ENCODE measurements around the gene CARMIL1.
"Not testable (repeated sequence)": the region's sequence is repeated elsewhere in the genome, so short reads cannot be mapped to it uniquely, and the experiment has no call there.

CARMIL1 gene

DNA sequence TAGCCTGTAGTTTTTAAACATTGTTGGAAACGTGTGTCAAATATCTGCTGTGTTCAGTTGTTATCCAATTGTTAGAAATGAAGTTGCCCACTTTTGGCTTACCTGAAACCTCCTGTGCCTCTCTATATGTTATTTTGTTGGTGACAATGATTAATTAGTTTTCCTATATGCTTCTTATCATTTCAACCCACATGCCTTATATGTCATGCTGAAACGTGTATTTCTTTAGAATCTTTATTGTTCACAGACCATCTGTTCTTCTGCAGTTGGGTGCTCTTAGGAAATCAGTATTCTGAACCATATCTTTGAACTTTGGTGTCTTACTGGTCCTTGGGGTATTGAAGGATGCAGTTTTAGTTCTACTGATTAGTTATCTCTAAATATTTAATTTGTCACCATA lies 281.7 kb downstream of the CARMIL1 start:
- DNase-seq (ENCODE audit: low read depth, low spot score), result no peak

DNA sequence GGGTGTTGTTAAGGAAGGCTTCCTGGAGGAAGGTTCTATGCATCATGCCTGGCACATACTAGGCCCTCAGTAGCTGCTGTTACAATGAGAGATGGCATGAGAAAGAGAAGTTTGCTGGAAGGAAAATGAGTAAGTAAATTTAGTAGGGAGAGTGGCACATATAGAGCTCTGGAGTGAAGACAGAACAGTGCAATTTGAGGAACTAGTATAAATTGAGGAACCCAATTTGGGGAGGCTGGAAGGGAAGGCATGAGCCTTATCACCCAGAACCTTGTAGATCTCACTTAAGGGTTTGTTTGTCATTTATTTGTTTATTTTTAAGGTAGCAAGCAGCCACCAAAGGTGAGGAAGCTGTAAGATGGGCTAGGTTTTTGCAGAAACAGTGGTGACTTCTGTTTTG lies 285.8 kb downstream of the CARMIL1 start:
- DNase-seq (ENCODE audit: low read depth, low spot score), result no peak

GRCh38 chr6:25570578-25570977 lies 291.4 kb downstream of the CARMIL1 start:
- no peak for DNase-seq (ENCODE audit: low read depth, low spot score)

GRCh38 chr6:25576919-25577318 lies 297.7 kb downstream of the CARMIL1 start:
- DNase-seq (ENCODE audit: low read depth, low spot score), result no peak

DNA sequence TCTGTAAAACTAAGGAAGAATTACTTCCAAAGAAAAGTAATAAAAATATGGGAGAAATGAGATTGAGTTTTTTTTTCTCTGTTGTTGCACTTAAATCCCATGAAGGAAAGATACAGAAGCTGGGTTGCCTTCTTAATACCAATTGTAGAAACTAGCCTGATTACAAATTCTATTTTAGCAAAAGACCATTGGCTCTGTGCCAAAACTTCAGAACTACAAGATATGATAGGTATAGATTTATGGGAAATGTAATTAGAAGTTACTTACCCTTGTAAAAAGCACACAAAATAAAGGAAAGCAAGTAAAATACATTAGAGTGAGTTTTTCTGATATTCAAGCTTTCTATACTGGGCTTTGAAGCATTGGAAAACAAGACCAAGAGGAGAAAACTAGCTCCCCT lies 299.4 kb downstream of the CARMIL1 start:
- no peak for DNase-seq (ENCODE audit: low read depth, low spot score)

- DNase-seq (ENCODE audit: low read depth, low spot score), result no peak
Measured at GRCh38 chr6:25579391-25579883, 300.3 kb downstream of the CARMIL1 start.

DNA sequence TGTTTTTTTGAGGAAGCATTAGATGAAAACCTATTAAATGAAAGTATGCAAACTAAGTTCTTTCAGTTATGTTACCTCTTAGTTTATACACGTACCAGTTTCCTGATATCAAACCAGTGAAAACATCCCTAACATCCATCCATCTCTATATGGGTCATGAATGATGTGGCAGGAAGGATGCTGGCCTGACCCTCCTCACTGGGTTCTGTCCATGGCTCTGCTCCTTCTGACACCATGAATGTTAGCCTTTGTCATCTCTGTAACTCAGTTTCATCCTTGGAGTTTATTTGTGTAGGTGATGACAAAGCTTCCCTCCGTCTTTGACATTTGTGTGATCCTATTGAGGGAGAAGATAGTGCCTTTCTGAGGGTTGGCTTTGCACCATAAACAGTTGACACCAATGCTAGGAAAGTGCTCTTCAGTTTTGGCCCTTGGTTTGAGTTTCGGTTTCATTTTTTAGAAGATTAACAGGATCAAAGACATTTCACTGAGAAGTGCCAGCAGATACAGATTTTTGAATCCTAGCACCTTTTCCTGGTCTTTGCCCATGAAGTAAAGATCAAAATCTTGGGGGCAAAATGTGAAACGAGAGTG lies 300.8 kb downstream of the CARMIL1 start:
- no peak for DNase-seq (ENCODE audit: low read depth, low spot score)

DNA sequence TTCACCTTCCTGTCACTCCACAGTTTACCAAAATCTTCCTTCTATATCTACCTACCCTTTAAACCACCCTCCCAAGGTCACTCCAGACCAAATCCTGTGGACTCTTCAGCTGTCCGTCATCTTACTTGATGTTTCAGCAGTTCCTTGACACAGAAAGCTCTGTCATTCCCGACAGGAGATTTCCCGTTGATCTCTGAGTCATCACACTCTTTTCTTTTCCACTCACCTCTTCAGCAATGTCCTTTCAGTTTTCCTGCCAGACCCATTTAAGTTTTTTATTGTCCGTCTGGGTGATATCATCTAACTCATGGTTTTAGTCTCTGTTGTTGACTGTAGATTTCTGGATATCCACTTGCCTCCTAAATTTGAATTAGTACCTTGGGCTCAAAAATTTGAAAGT lies 302.9 kb downstream of the CARMIL1 start:
- DNase-seq (ENCODE audit: low read depth, low spot score), result no peak

- no peak for DNase-seq (ENCODE audit: low read depth, low spot score)
Measured at GRCh38 chr6:25583099-25583498, 303.9 kb downstream of the CARMIL1 start.

DNA sequence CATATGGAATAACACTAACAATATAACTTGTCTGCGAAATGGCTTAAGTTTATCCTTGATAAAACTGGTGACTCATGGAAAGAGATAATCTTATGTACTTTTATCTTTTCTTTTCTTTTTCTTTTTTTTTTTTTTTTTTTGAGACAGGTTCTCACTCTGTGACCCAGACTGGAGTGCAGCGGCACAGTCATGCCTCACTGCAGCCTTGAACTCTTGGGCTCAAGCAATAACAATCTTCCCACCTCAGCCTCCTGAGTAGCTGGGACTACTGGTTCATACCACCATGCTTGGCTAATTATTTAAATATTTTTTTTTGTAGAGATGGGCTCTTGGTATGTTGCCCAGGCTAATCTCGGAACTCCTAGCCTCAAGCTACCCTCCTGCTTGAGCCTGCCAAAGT lies 304.7 kb downstream of the CARMIL1 start:
- DNase-seq (ENCODE audit: low read depth, low spot score), result no peak

DNA sequence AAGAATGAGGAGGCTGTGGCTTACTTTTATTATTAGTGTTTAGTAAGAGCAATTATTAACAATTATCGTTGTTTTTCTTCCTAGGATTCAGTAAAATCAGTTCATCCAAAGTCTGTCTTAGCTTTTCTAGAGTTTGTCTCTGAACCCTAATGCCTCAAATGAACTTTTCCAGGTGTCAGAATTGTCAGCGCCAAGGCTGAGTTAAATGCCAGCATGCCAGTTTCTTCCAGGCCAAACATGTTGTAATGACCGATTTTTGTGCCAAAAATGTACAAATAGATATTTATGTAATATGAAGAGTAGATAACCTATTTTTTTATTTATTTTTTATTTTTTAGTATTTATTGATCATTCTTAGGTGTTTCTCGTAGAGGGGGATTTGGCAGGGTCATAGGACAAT lies 306.1 kb downstream of the CARMIL1 start:
- no peak for DNase-seq (ENCODE audit: low read depth, low spot score)

- DNase-seq (ENCODE audit: low read depth, low spot score), result not testable (repeated sequence)
Measured at GRCh38 chr6:25586119-25586518, 306.9 kb downstream of the CARMIL1 start.

- DNase-seq (ENCODE audit: low read depth, low spot score), result no peak
Measured at GRCh38 chr6:25586927-25587326, 307.8 kb downstream of the CARMIL1 start.

DNA sequence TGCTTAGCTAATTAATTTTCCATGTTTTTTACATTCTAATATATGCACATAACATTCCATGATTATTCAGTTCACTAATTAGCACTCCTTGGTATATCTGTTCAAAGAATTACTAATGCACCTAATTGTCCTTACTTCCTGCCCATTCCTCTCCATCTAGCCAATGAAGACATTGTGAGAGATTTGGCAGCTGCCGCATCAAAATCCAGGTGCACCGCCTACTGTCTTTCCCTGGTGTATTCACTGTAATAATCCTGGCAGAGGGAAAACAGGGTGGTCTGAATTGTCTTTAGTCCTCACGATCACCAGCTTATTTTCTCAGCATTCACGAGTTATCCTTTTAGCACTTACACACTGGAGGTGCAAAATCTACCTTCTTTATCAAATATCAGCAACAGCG lies 311.8 kb downstream of the CARMIL1 start:
- no peak for DNase-seq (ENCODE audit: low read depth, low spot score)

DNA sequence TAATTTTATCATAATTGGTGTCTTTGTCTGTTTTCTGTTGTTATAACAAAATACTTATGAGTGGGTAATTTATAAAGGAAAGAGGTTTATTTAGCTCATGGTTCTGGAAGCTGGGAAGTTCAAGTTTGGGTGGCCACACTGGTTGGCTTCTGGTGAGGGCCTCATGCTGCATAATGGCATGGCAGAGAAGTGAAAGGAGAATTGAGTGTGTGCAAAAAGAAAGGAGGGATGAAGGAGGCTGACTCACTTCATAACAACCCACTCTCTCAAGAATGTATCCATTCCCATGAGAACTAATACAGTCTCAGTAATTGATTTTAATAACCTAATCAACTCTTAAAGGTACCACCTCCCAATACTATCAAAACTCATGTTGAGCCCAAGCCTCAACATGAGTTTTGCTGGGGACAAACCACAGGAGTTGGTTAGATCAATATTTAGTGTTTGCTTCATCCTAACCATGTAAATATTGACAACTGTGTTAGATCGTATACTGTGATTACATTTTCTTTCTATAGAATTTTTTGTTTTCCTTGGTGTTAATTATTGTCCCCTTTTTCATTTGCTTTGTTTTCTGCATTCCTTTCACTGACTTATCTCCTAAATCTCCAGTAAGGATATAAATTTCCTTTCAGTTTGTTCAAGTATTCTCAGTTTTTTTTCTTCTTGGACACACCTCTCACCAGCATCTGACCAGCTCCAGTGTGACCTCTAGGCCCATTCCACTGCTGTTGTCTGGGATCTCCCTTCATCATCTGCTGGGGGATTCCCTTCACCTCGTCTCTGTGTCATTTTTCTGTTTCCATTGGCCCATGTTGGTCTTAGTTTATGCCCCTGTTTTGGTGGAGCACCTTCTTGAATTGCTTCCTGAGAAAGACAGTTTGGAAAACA lies 318.0 kb downstream of the CARMIL1 start:
- no peak for DNase-seq (ENCODE audit: low read depth, low spot score)

DNA sequence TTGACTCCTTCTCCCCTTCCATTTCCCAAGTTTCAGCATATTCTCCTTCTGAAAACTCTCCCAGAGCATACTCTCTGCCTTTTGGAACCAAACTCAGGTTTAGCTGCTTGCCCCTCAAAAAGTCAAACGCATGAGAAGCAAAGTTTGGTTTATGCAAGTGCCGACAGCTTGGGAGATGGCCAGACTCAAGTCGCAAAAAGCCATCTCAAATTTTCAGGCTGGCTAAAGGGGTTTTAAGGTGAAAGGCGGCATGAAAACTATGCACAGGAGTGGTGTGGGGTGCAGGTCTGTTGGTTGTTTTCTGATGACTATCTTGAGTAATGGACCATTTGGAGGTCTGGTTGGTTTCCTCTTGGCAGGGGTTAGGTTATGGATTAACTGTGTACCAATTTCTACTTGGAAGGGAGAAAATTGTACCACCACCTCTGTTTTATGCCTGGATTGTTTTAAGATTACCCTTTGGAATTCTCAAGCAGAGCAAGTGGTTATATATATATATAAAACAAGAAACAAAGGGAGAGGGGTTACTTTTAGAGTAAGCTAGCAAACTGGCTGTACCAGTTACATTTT lies 320.4 kb downstream of the CARMIL1 start:
- no peak for DNase-seq (ENCODE audit: low read depth, low spot score)

DNA sequence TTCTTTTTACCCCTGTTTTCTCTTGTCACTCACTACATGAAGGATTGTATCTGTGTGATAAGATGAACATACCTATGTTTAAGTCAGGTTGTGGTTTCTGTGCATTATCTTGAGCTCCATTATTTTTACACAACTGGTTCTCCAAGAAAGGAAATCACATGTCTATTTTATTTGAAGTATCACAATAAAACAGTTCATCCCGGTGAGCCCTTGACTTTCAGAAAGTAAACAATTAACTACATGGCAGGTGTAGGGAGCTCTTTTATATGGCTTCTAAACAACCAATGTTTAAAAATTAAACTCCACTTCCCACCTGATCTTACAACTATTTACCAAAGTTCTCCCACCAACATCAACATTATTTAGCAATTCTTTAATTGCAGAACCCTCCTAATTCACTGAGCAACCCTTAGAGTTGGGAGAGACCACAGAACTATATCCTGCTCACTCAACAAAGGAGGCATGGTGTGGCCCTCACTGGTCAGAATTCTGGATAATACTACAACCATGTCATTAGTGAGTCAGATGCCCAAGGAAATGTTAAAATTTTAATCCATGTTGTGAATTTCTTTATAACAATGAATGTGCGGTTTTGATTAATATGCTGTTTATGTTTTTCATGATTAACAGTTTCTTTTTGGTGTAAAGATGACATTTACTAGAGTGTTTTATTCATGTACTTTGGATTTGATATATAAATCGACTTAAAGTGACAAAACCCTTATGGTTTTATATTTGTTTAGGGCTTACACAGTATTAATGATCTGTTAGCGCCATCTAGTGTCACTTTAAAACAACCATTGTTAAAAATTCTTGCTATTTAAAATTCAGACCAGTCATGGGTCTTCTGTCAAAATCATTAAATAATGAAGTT lies 322.9 kb downstream of the CARMIL1 start:
- DNase-seq (ENCODE audit: low read depth, low spot score), result no peak

DNA sequence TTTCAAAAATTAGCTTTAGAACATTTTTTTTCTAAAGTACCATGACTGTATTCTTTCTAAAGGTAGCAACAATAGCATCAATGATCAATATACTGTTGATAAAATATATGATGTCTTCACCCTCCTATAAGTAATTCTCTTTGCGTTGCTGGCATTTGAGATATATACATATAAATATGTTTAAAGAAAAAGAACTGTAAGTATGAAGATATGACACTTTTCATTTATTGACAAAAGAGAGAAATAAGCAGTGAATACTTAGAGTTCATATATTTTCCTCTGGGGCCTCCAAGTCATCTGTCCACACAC lies 323.5 kb downstream of the CARMIL1 start:
- no peak for DNase-seq (ENCODE audit: low read depth, low spot score)

DNA sequence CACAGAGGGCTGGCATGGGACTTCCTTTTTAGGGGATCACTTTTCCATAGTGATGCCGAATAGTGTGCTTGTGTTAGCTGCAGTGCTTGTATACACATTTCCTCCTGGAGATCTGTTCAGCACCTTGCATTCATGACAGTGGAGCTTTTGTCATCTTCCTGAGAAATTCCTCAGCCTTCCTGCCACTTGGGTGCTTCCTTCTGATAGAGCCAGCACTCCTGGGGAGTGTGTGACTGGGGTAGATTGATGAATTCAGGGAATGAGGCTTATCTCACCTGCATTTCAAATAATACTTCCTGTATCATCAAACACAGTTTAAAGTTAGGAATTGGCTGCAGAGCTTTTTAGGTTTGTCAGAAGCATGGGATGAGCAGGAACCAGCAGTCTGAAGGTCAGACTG lies 324.1 kb downstream of the CARMIL1 start:
- DNase-seq (ENCODE audit: low read depth, low spot score), result no peak

GRCh38 chr6:25606151-25606550 lies 327.0 kb downstream of the CARMIL1 start:
- no peak for DNase-seq (ENCODE audit: low read depth, low spot score)

DNA sequence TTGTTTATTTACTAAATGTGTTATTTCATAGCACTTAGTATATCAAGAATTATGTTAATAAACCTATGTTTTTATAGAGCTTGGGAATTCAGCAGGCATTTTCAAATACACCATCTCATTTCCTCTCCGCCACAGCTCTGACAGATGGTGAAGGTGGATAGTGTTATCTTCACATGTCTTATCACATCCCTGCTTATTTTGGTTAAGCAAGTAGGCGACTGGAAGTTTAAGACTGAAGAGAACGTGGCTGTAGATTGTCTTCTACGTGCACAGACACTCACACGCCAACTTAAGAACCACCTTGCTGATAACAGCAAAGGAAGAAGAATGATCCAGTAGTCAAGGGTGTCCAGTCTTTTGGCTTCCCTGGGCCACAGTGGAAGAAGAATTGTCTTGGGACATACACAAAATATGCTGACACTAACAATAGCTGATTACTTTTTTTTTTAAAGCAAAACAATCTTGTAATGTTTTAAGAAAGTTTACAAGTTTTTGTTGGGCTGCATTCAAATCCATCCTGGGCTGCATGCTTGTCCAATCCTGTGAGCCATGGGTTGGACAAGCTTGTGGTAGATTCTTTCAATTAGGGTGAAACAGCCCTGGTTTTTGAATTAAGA lies 329.5 kb downstream of the CARMIL1 start:
- no peak for DNase-seq (ENCODE audit: low read depth, low spot score)

DNA sequence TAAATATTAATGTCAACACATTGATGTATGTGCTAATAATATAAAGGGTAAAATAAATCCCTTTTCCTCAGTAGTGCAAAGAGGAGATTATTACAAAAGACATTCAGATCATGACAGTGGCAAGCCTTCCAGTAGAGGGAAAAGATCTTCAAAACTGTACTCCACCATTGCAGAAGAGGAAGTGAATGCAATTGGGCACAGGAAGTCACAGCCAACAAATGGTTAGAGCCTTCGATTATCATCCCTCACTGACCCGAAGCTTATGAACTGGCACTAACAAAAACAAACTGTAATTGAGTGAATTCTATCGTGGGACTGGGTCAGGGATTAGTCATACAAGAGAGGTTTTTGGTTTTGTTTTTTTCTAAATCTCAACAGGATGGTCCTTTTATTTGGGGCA lies 333.5 kb downstream of the CARMIL1 start:
- DNase-seq (ENCODE audit: low read depth, low spot score), result no peak

Data from ELF-1 (cell line).